Heart left ventricle (tissue), 16 donors: Measurements from ENCODE around the gene MEGF8. TPM values are rescaled to one million over a fixed set of nuclear protein-coding genes. Genes with fewer than 3 reads are reported as not detected.

Experiments used
- ATAC-seq, 4 donors: fragments of 200-7000 bp; cut with Tn5 transposase; one replicate each; pipeline ENCODE4 v1.9.1; 2020 to 2022; ENCODE audit warnings: moderate library complexity in 4 of 4, mild to moderate bottlenecking in 3 of 4, moderate number of reproducible peaks in 1 of 4
- DNase-seq, 5 donors: peaks; one replicate each; pipeline ENCODE4 v3.0.0-alpha.2; 2020
- H3K27ac ChIP-seq, 12 donors: fragments of 200-600 bp; sonication (generic) in 4 of 12; one replicate each; pipeline versions ENCODE4 v1.5.0 to v1.8.0; 2016 to 2022; ENCODE audit warnings: mild to moderate bottlenecking in 2 of 12
- H3K27me3 ChIP-seq, 9 donors: fragments of 200-600 bp; sonication (generic) in 2 of 9; one replicate each; pipeline versions ENCODE4 v1.5.1 to v1.8.0; 2016 to 2022; ENCODE audit warnings: mild to moderate bottlenecking in 3 of 9
- H3K36me3 ChIP-seq, 9 donors: fragments of 200-600 bp; sonication (generic) in 2 of 9; one replicate each; pipeline versions ENCODE4 v1.5.0 to v1.8.0; 2018 to 2022; ENCODE audit warnings: mild to moderate bottlenecking in 2 of 9
- H3K4me1 ChIP-seq, 12 donors: fragments of 200-600 bp; sonication (generic) in 4 of 12; one replicate each; pipeline versions ENCODE4 v1.5.0 to v1.8.0; 2016 to 2022; ENCODE audit warnings: mild to moderate bottlenecking in 3 of 12
- H3K4me3 ChIP-seq, 12 donors: fragments of 200-600 bp; sonication (generic) in 4 of 12; one replicate each; pipeline versions ENCODE4 v1.5.0 to v1.8.0; 2017 to 2022; ENCODE audit warnings: mild to moderate bottlenecking in 9 of 12, moderate library complexity in 4 of 12
- H3K9me3 ChIP-seq, 12 donors: fragments of 200-600 bp; sonication (generic) in 4 of 12; one replicate each; pipeline versions ENCODE4 v1.5.0 to v1.8.0; 2016 to 2022; ENCODE audit warnings: mild to moderate bottlenecking in 1 of 12
- POLR2A ChIP-seq, 2 donors: fragments of 450-650 bp; IDR thresholded peaks; one replicate each; pipeline ENCODE4 v1.6.1; 2017; ENCODE audit warnings: antibody characterized with exemption in 2 of 2, mild to moderate bottlenecking in 2 of 2, moderate library complexity in 2 of 2
- WGBS, 4 donors: extraction: QIAGEN DNeasy Blood & Tissue Kit in 2 of 4; methylation state at CpG; one replicate each; pipeline versions ENCODE4 v1.1.5 to v1.1.7; 2013 to 2018; 5-methylcytosine and 5-hydroxymethylcytosine counted together
- intact Hi-C, 10 donors: fragments of 100-400 bp; cut with DNase I; formaldehyde crosslinking; loops; one replicate each; pipeline versions ENCODE4 v1.11.1 to v1.14.2; 2022
- polyA plus RNA-seq, 2 donors: library from polyadenylated mRNA; stranded (reverse); fragments of 200-250 nt; gene quantifications; one replicate each; pipeline ENCODE4 v1.2.3, GENCODE V29; 2013
- total RNA-seq, 9 donors: library from RNA; depleted of rRNA in 2 of 9; stranded (reverse); fragments of >200 nt in 2 of 9; fragmentation: NEBNext Ultra II Directional in 3 of 9; extraction: Animal tissue kit (Norgen Biotek cat#: 25700) in 3 of 9; gene quantifications; one replicate each; pipeline versions ENCODE4 v1.1.0 to v1.2.4, GENCODE V29; 2016 to 2023
- TF ChIP-seq, protein P1 (sequence below), 12 donors: fragments of 200-600 bp; sonication (generic) in 4 of 12; IDR thresholded peaks; one replicate each; pipeline versions ENCODE4 v1.5.0 to v1.8.0; 2018 to 2022; ENCODE audit warnings: antibody characterized with exemption in 12 of 12, mild to moderate bottlenecking in 5 of 12
- donor health status: ischemic (EF 13 %, LVEDD 7.1; RV severe dilation, severe dysfunction).
- donor health status: healthy with polysubstance abuse.
- donor health status: DM: no; HTN: yes; CAD: no.
- donor health status: DM: no; HTN: no; CAD: no.
- donor health status: ischemic (EF 25% LVEDD 6.9; RV normal size, moderate dysfunction).
- donor health status: ischemic (EF 25% LVEDD 5.7; RV mildly dilated, moderate dysfunction).
- donor health status: healthy.
- donor health status: DM: yes; HTN: yes; CAD: no.
- donor health status: ischemic (EF 35%, LVEDD 5.7; RV mildly dilated, moderate dysfunction).
- donor health status: nonischemic (EF 11% LVEDD 7.7; RV severe dilation, severe dysfunction).
- donor health status: DM: yes; HTN: yes; CAD: no.
- donor health status: PGD.
- donor health status: ischemic (EF 29% LVEDD 5.4; RV normal size, mild dysfunction).
- donor health status: nonischemic (EF 23%, LVEDD 6.1; RV moderate dilation, normal function).

The MEGF8 gene
- total and polyA plus RNA-seq, 11 donors = 22.8 to 50.4 (median 32.8) TPM

- intact Hi-C loops = loop anchor here in 3 of 10 donors (5.0 to 10.0 kb wide), 2 partner anchors 179 to 181 kb away; partner anchors contain the start of gene GSK3A (in 3 of the 3)
These were observed 98.3 kb downstream of the MEGF8 start for GRCh38 chr19:42423462-42424344.

DNA sequence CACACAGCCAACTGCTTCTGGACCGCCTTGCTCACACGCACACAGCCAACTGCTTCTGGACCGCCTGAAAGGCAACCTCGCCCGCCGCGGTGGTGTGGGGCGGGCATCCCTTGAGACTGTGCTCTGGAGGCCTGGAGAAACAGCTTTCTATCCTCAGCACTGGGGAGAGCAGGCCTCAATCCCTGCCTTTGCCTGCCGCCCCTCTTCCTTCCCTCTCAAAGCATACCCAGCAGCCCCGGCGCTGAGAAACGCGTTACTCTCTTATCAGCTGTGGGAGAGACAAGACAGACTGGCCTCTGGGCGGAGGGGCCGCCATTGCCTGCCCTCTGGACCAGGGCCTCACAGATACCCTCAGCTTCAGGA, 98.9 kb downstream of the MEGF8 start:
- no peak for ATAC-seq
- peaks cover 0 to 10% (median 0%) of the 10 kb centered on the region in 9 donors for H3K27me3 ChIP-seq
- no peaks in the 10 kb centered on the region for H3K9me3 ChIP-seq
- WGBS, 4 donors = 39 to 50% (median 49%) methylated on average over 8 to 15 of the region's 15 CpGs
- no peaks in the 10 kb centered on the region for H3K36me3 ChIP-seq
- no peak for DNase-seq
- intact Hi-C loops = loop anchor here in 3 of 10 donors (5.0 to 10.0 kb wide), 2 partner anchors 180 to 182 kb away; partner anchors contain the start of gene GSK3A (in 3 of the 3)
- peak overlapping the region in 10 of 12 donors; percentile 45 to 97 (median 88) for H3K27ac ChIP-seq
- TF ChIP-seq POLR2A (IDR thresholded peaks at IDR 0.05) = no peak
- TF ChIP-seq, protein P1, sequence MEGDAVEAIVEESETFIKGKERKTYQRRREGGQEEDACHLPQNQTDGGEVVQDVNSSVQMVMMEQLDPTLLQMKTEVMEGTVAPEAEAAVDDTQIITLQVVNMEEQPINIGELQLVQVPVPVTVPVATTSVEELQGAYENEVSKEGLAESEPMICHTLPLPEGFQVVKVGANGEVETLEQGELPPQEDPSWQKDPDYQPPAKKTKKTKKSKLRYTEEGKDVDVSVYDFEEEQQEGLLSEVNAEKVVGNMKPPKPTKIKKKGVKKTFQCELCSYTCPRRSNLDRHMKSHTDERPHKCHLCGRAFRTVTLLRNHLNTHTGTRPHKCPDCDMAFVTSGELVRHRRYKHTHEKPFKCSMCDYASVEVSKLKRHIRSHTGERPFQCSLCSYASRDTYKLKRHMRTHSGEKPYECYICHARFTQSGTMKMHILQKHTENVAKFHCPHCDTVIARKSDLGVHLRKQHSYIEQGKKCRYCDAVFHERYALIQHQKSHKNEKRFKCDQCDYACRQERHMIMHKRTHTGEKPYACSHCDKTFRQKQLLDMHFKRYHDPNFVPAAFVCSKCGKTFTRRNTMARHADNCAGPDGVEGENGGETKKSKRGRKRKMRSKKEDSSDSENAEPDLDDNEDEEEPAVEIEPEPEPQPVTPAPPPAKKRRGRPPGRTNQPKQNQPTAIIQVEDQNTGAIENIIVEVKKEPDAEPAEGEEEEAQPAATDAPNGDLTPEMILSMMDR (IDR thresholded peaks at IDR 0.05) = no peak
- peak overlapping the region in 9 of 12 donors; percentile 68 to 93 (median 81) for H3K4me3 ChIP-seq
- H3K4me1 ChIP-seq = peaks cover 0 to 62% (median 37%) of the 10 kb centered on the region in 12 donors

More at GRCh38 chr19:42423462-42424344, 98.3 kb downstream of the MEGF8 start:
- Histone ChIP-seq H3K4me1 (peaks cover 0 to 69% (median 41%) of the 10 kb centered on the region in 12 donors), H3K36me3 (no peaks in the 10 kb centered on the region), H3K4me3 (peak overlapping the region; percentile 43 to 93 (median 76)), H3K9me3 (no peaks in the 10 kb centered on the region), H3K27ac (peak overlapping the region; percentile 73 to 97 (median 85)), H3K27me3 (peaks cover 0 to 10% (median 0%) of the 10 kb centered on the region in 9 donors)
- ATAC-seq = peak; percentile 86 to 92 (median 89)
- WGBS, 4 donors = 2 to 7% (median 4%) methylated on average over 48 to 65 of the region's 65 CpGs
- peak; percentile 9 to 69 for TF ChIP-seq POLR2A (IDR thresholded peaks at IDR 0.05)
- TF ChIP-seq, protein P1 (IDR thresholded peaks at IDR 0.05) = no peak
- DNase-seq = peak; percentile 89 to 95 (median 92)

DNA sequence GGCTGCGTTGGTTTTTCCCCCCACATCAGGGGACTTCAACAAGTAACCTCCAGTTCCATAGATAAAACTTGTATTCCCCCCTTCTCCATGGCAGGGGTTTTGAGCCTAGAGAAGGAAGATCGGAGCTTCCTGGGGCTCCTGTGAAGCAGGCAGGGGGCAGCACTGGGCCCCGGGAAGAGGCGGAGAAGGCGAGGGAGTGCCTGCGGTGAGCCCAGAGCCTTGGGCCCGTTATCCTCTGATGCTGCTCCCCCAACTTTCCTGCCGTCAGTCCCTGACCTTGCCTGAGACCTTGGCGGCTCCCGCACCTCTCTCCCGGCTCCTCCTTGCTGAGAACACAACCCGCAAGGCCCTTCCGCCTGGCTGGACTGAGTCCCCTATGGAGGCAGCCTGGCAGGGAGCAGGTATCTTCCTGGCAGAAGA, 99.3 kb downstream of the MEGF8 start:
- no peak overlapping the region for H3K4me3 ChIP-seq
- H3K27ac ChIP-seq = peak overlapping the region in 6 of 12 donors; percentile 45 to 97 (median 88)
- intact Hi-C loops = loop anchor here in 3 of 10 donors (5.0 to 10.0 kb wide), 2 partner anchors 180 to 182 kb away; partner anchors contain the start of gene GSK3A (in 3 of the 3)
- H3K9me3 ChIP-seq = no peaks in the 10 kb centered on the region
- H3K27me3 ChIP-seq = peaks cover 0 to 10% (median 0%) of the 10 kb centered on the region in 9 donors
- ATAC-seq (no peak), DNase-seq (peak in 2 of 5 donors; percentile 28 to 32)
- H3K4me1 ChIP-seq = peaks cover 0 to 58% (median 33%) of the 10 kb centered on the region in 12 donors
- TF ChIP-seq POLR2A (IDR thresholded peaks at IDR 0.05) = no peak
- TF ChIP-seq, protein P1 (IDR thresholded peaks at IDR 0.05) = peak in 5 of 12 donors; percentile 12 to 50 (median 36)
- WGBS, 4 donors = 47 to 65% (median 56%) methylated on average over 9 to 13 of the region's 13 CpGs
- H3K36me3 ChIP-seq = no peaks in the 10 kb centered on the region

DNA sequence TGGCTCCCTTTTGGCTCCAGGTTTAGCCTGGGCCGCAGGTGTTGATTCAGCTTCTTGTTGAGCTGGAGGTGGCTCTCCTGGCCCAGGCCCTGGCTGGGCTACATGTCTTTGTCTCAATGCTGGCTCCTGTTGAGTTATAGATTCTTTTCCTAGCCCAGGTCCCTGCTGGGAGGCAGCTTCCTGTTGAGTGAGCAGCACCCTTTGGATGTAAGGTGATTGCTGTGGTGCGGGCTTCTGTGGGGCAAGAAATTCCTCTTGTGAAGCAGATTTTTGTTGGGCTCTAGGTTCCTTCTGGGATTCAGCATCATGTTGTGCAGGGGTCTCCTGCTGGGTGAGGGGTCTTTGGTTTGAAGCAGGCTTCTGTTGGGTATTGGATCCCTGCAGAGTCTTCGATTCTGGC, 101.2 kb downstream of the MEGF8 start:
- 75 to 91% (median 83%) methylated on average over 3 of the region's 3 CpGs for WGBS, 4 donors
- peak overlapping the region in 3 of 12 donors; percentile 24 to 35 (median 31) for H3K27ac ChIP-seq
- no peak overlapping the region for H3K4me3 ChIP-seq
- ATAC-seq (no peak), DNase-seq (no peak)
- no peaks in the 10 kb centered on the region for H3K36me3 ChIP-seq
- H3K9me3 ChIP-seq = no peaks in the 10 kb centered on the region
- intact Hi-C loops = loop anchor here in 2 of 10 donors (10.0 kb wide), 1 partner anchor 182 kb away; the partner anchor contains the start of gene GSK3A (in 2 of the 2)
- H3K27me3 ChIP-seq = peaks cover 0 to 10% (median 0%) of the 10 kb centered on the region in 9 donors
- TF ChIP-seq POLR2A (IDR thresholded peaks at IDR 0.05) = no peak
- TF ChIP-seq, protein P1 (IDR thresholded peaks at IDR 0.05) = no peak
- peaks cover 0 to 39% (median 23%) of the 10 kb centered on the region in 12 donors for H3K4me1 ChIP-seq
